Posterior vena cava (tissue), 2 donors: ENCODE results near the gene NME3. TPM values are rescaled to one million over a fixed set of nuclear protein-coding genes. Genes with fewer than 3 reads are reported as not detected.
"Not testable (repeated sequence)": the region's sequence is repeated elsewhere in the genome, so short reads cannot be mapped to it uniquely, and the experiment has no call there.

Experiments
- DNase-seq: peaks from one replicate; pipeline ENCODE4 v3.0.0-alpha.2; 2020; ENCODE audit warnings: low spot score
- intact Hi-C, 2 donors: fragments of 100-400 bp; cut with DNase I; formaldehyde crosslinking; loops; one replicate each; pipeline versions ENCODE4 v1.14.1 to v1.14.2; 2022 to 2023
- total RNA-seq, 2 donors: library from RNA; stranded (reverse); fragmentation: NEBNext Ultra II Directional; extraction: Animal tissue kit (Norgen Biotek cat#: 25700); gene quantifications; one replicate each; pipeline ENCODE4 v1.2.1, GENCODE V29; 2021
- donor health status: DM: yes; HTN: yes; CAD: no.
- donor health status: DM: yes; HTN: yes; CAD: no.

NME3 gene
- total RNA-seq, 2 donors from 2014 or later: 31.6 to 47.0 TPM

DNA sequence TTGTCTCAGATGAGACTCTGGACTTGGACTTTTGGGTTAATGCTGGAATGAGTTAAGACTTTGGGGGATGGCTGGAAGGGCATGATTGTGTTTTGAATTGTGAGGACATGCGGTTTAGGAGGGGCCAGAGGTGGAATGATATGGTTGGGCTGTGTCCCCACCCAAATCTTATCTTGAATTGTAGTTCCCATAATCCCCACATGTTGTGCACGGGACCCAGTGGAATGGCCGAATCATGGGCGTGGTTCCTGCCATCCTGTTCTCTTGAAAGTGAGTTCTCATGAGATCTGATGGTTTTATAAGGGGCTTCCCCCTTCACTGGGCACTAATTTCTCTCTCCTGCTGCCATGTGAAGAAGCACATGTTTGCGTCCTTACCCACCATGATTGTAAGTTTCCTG, 27.9 kb upstream of the NME3 start:
- DNase-seq, intact Hi-C loops: not testable (repeated sequence)

DNA sequence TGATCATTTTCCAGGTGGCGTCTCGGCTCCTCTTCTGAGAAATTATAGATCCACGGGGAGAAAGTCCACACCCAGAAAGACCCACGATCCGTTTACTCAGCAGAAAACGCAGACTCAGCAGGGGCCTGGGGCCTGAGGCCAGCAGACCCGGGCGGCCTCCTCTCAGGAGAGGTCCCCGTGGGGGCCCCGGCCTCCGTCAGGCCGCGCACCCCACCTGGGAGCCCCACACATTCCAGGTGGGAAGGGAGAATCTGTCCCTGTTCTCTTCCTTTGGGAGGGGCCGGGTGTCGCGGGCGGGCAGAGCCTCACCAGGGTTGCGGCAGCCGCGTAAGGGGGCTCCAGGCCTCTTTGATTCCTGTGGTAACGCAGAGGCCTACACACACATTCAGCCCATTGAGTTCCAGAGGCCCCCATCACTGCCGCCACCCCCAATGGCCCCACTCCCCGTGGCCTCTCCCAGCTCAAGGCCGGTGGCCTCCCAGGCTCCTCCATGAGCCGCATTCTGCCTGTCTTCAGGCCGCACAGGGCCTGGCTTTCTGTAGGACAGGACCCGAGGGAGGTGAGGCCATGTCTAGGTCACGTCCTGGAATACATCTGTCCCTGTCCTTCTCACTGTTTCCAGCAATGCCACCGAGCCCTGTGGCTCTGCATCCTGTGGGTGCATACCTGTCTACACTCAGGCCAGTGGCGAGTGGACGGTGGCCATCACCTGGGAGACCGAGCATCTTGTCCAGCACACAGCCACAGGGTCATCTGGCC, 23.7 kb upstream of the NME3 start:
- no peak for DNase-seq
- intact Hi-C loops: no loop called here

DNA sequence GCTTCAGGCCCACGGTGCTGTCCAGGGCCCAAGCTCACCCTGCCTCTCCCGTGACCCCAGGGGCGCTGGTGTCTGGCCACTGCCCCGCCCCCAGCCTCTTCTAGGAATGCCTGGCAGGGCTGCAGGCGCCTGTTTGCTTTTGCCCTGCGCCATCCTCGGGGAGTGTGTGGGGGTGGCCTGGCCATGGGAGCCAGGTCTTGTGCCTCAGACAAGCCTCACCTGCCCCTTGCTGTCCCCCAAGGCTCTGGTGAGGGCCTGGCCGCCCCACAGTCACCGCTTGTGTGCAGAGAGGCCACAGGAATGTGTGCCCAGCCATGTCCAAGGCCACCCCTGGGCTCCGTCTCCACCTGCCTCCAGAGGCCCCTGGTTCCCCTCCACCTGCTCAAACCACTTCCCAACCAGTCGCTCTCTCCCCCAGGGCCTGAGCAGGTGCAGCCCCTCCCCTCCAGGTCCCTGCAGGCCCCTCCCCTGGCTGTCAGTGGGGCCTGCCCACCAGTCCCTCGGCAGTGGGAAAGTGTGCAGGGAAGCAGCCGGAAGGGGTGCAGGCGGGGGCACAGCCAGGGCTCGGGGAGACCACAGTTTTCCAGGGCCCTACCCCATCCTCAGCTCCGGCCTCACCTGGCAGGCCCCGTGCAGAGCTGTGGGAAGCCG, 23.0 kb upstream of the NME3 start:
- no peak for DNase-seq
- intact Hi-C loops: no loop called here

- DNase-seq: no peak
- intact Hi-C loops: no loop called here
Observed at GRCh38 chr16:1793578-1794220, 22.4 kb upstream of the NME3 start, which contains the start of gene IGFALS. TSS of gene IGFALS (minus strand) at chr16:1793705. CDS start at chr16:1793652, 53 bp downstream.

GRCh38 chr16:1792836-1793577, 21.7 kb upstream of the NME3 start:
- DNase-seq: no peak
- intact Hi-C loops: no loop called here

DNA sequence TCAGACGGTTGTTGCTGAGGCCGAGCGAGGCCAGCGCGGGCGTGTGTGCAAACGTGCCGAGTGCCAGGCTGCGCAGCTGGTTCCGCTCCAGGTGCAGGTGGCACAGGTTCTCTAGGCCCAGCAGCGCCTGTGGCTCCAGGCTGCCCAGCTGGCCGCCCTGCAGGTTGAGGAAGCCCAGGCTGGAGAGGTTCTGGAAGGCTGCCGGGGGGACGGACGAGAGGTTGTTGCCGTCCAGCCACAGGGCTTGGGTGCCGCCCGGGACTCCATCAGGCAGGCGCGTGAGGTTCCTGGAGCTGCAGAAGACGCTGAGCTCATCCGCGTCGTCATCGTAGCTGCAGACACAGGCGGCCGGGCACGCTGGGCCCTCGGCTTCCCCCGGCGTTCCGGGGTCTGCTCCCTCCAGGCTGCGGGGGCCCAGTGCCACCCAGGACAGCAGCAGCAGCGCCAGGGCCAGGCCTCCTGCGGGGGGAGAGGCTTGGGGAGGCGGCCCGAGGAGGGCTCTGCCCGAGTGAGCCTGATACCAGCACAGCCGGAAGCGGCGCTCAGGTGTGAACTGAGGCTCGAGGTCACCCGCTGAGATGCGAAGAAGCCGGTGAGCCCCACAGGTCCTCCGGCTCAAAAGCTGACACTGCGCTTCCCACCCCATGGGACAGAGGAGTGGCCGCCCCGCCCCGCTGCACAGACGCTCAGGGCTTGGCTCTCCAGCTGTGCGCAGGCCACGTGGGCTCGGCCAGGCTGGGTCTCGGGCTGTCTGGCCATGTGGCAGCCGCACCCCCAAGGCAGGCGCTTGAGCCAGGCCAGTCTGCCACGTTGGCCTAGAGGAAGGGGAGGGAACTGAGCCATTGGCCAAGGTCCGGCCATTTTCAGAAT, 20.8 kb upstream of the NME3 start:
- intact Hi-C loops: no loop called here
- peak; percentile 74 for DNase-seq

DNA sequence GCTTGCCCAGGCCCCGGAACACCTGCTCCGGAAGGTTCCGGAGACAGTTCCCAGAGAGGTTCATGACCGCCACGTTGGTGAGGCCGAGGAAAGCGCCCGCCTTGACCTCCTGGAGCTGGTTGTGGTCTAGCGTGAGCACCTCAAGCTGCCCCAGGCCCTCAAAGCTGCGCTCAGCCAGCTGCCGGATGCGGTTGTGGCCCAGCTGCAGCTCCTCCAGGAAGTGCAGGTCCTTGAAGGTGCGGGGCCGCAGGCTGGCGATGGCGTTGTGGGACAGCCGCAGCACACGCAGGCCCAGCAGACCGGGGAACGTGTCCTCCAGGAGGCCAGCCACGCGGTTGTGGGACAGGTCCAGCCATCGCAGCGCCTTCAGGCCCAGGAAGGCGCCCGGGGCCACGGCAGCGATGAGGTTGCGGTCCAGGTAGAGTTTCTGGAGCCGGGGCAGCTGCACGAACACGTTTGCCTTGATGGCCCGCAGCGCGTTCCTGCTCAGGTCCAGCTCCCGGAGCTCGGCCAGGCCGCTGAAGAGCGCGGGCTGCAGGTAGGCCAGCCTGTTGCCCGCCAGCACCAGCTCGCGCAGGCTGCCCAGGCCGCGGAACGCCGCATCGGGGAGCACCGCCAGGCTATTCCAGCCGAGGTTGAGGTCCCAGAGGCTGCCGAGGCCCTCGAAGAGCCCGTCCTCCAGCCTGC, 20.1 kb upstream of the NME3 start:
- peak; percentile 79 for DNase-seq
- intact Hi-C loops: no loop called here

- intact Hi-C loops: no loop called here
Observed at GRCh38 chr16:1790611-1791255, 19.4 kb upstream of the NME3 start.

GRCh38 chr16:1790261-1790610, 18.9 kb upstream of the NME3 start:
- DNase-seq: no peak
- intact Hi-C loops: no loop called here

More at GRCh38 chr16:1790611-1791255, 19.4 kb upstream of the NME3 start:
- no peak for DNase-seq

- intact Hi-C loops: no loop called here
- DNase-seq: peak; percentile 78
Observed at GRCh38 chr16:1789643-1790045, 18.3 kb upstream of the NME3 start.

GRCh38 chr16:1788708-1789100, 17.4 kb upstream of the NME3 start:
- intact Hi-C loops: no loop called here
- peak; percentile 80 for DNase-seq

- intact Hi-C loops: no loop called here
- no peak for DNase-seq
Observed at GRCh38 chr16:1788095-1788707, 16.9 kb upstream of the NME3 start.

- peak; percentile 78 for DNase-seq
- intact Hi-C loops: no loop called here
Observed at GRCh38 chr16:1787322-1788094, 16.2 kb upstream of the NME3 start.

DNA sequence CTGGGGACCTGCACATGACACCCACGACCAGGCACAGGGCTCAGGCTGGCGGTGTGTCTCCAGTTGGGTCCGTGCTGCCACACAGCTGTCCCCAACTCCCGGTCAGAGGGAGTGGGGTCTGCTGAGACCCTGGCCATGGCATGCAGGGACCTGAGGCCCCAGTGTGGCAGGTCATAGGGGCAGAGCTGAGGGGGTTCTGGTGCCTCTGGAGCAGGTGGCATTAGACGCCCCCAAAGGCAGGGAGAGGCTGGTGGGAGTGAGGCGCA, 15.6 kb upstream of the NME3 start:
- DNase-seq: peak; percentile 72
- intact Hi-C loops: no loop called here

DNA sequence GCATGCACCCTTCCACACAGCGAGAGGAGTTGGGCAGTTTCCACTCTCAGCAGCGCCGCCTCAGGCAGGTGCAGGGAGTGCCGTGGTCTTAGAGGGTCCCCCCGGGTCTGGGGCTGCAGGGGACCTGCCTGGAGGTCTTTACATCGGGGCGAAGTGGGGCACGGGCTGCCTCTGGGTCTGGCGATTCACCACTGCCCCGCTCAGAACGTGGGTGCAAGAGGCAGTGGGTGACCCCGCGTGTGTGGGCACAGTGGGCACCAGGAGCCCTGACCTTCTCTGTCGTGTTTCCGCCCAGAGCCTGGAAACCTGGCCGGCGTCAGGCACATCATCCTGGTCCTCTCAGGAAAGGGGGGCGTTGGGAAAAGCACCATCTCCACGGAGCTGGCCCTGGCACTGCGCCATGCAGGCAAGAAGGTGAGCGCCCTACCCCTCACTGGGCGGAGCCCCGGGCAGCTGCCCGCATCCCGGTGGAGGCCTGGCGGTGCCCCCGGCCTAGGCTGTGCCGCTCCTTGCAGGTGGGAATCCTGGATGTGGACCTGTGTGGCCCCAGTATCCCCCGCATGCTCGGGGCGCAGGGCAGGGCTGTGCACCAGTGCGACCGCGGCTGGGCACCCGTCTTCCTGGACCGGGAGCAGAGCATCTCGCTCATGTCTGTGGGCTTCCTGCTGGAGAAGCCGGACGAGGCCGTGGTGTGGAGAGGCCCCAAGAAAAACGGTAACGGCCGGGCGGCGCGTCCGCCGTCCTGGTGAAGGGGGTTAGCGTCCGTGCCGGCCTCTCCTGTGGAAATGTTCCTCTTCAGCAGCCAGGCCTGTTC, 15.1 kb upstream of the NME3 start:
- no peak for DNase-seq
- intact Hi-C loops: no loop called here

DNA sequence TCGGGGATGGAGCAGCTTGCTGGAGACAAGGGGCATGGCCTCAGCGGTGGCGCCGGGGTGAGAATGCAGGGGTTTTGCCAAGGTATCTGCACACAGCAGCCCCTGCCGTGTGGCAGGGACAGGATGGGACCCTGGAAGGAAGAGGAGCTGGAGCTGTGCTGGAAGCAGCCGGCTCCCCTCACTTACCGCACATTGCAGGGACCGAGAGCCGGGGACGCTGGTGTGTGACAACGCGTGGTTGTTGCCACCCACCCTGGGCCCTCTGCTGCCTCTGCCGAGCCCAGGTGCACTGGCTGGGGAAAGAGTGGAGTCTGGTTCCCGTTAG, 14.5 kb upstream of the NME3 start:
- intact Hi-C loops: no loop called here
- DNase-seq: no peak
